Effector memory CD4-positive, alpha-beta T cell (primary cell): ENCODE results near the gene RGPD3.
"Not testable (repeated sequence)": the region's sequence is repeated elsewhere in the genome, so short reads cannot be mapped to it uniquely, and the experiment has no call there.

Experiments
- DNase-seq, 3 donors: peaks; one replicate each; pipeline ENCODE4 v3.0.0-alpha.2; 2020
- H3K27ac ChIP-seq: 2 replicates; pipeline ENCODE4 v1.7.0; 2013; ENCODE audit warnings: mild to moderate bottlenecking, low read length, moderate library complexity; ENCODE audit not compliant: insufficient read depth, poor library complexity, severe bottlenecking
- H3K27me3 ChIP-seq: replicated peaks from 2 replicates; pipeline ENCODE4 v1.7.0; 2013; ENCODE audit warnings: mild to moderate bottlenecking, low read length; ENCODE audit not compliant: insufficient read depth, control insufficient read depth, poor library complexity, severe bottlenecking
- H3K36me3 ChIP-seq: 2 replicates; pipeline ENCODE4 v1.7.0; 2013; ENCODE audit warnings: mild to moderate bottlenecking, low read length, moderate library complexity; ENCODE audit not compliant: control insufficient read depth, insufficient read depth
- H3K4me1 ChIP-seq: 2 replicates; pipeline ENCODE4 v1.7.0; 2013; ENCODE audit warnings: low read length, mild to moderate bottlenecking; ENCODE audit not compliant: control insufficient read depth, insufficient read depth, poor library complexity, severe bottlenecking
- H3K4me3 ChIP-seq: 2 replicates; pipeline ENCODE4 v1.7.0; 2013; ENCODE audit warnings: low read length, low read depth, mild to moderate bottlenecking; ENCODE audit not compliant: insufficient read depth, poor library complexity, severe bottlenecking
- H3K9me3 ChIP-seq: 2 replicates; pipeline ENCODE4 v1.7.0; 2013; ENCODE audit warnings: mild to moderate bottlenecking, low read length, moderate library complexity; ENCODE audit not compliant: control insufficient read depth
- total RNA-seq, 3 donors: gene quantifications; one replicate each; lab custom pipeline; 2026; lab: John Stamatoyannopoulos, UW

RGPD3 gene
- 0.69 to 1.5 (median 1.3) reads per million in 3 donors for total RNA-seq

DNA sequence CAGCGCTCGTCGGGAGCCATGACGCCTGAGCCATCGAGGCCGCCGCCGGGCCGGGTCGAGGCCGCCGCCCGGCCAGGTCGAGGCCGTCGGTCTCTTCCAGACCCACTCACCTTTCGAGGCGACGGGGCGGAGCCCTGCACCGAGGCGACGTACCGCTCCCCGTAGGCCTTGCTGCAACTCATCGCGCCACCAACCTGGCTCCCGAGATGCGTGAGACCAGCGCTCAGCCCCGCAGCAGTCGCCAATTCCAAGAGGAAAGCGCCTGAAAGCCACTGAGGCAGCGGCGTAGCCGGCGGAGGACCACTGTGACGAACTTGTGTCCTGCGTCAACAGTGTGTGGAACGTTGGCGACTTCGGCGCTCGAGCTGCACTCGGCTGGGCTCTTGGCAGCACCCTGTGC lies at the start of gene RGPD3:
Gene RGPD3, minus strand, starts transcription at position 307 of the 400 bp plus-strand sequence. Its CDS starts 125 bp downstream, at position 182.
- not testable (repeated sequence) for H3K27ac ChIP-seq, H3K27me3 ChIP-seq, DNase-seq, H3K36me3 ChIP-seq, H3K4me3 ChIP-seq, H3K9me3 ChIP-seq, H3K4me1 ChIP-seq

DNA sequence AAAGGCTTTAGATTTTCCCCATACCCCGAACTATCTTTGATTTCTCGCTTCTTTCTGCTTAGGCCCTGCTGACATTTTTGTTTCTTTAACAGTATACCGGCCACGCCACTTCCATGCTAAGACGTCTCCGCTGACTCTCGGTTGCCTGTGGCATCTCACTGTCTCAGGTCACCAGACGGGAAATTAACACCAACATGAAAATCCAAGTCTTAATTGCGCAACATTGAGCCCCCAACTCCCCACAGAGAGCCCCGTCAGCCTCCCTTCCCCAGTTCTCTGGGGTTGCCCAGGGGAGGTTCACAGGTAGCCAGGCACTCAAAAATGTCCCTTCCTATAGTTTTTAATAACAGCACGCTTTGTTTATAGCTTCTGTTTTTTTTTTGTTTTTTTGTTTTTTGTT lies 49.1 kb upstream of the RGPD3 start:
- H3K27me3 ChIP-seq = no peaks in the 10 kb centered on the region
- no peaks in the 10 kb centered on the region for H3K9me3 ChIP-seq
- H3K4me1 ChIP-seq = no peaks in the 10 kb centered on the region
- no peak overlapping the region for H3K4me3 ChIP-seq
- H3K36me3 ChIP-seq = no peaks in the 10 kb centered on the region
- no peak overlapping the region for H3K27ac ChIP-seq
- no peak for DNase-seq

DNA sequence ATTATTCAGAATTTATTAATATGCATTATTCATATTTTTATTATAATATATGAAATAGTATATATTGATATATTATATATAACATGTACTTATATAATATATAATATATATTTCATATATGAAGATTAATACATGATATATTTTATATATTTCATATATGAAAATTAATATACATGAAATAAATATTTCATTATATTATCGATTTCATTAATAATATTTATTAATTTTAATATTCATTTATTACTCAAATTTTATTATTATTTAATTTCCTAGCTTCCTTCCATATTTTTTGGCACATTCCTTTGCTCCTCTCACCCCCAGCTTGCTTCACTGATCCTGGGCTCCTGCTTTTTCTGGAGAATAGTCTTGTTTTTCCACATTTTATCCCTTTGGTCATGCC lies 48.7 kb upstream of the RGPD3 start:
- Histone ChIP-seq H3K4me1 (no peaks in the 10 kb centered on the region), H3K36me3 (no peaks in the 10 kb centered on the region), H3K27me3 (no peaks in the 10 kb centered on the region), H3K9me3 (no peaks in the 10 kb centered on the region), H3K4me3 (no peak overlapping the region), H3K27ac (no peak overlapping the region)
- DNase-seq = no peak

DNA sequence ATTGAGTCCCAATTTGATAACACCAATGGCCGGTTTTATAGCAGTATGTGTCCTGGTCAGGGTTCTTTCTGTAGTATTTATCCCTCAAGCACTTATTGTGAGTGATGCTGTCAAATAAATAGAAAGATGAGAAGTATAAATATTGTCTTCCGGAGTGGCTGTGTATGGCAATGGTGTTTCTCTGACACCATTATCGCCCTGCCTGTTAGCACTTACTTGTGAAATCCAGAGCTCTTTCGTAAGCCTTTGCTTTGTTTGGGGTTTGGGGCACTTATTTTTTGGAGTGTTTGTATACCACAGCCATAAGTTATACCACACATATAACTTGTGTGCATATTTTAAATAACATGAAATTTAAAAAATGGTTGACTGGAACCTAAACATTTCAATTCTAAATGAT lies 48.2 kb upstream of the RGPD3 start:
- Histone ChIP-seq H3K4me3 (no peak overlapping the region), H3K4me1 (no peaks in the 10 kb centered on the region), H3K27ac (no peak overlapping the region), H3K27me3 (no peaks in the 10 kb centered on the region), H3K36me3 (no peaks in the 10 kb centered on the region), H3K9me3 (no peaks in the 10 kb centered on the region)
- DNase-seq = no peak

DNA sequence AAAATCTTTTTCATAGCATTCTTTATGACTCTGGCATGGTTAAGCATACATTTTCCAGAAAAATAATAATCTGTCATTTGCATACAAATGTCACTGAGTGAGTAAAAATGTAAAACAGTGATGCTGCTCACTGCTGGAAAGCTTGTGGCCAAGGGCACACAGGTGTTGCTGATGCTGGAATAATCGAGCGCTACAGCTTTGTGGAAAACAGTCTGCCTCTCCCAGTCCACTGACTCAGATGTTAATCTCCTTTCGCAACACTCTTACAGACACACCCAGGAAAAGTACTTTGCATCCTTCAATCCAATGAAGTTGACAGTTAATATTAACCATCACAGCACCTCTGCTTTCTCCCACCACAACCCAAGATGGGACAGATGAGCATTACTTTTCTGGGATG lies 46.6 kb upstream of the RGPD3 start:
- H3K27ac ChIP-seq, H3K27me3 ChIP-seq, H3K9me3 ChIP-seq, H3K4me3 ChIP-seq, DNase-seq, H3K36me3 ChIP-seq, H3K4me1 ChIP-seq: not testable (repeated sequence)

DNA sequence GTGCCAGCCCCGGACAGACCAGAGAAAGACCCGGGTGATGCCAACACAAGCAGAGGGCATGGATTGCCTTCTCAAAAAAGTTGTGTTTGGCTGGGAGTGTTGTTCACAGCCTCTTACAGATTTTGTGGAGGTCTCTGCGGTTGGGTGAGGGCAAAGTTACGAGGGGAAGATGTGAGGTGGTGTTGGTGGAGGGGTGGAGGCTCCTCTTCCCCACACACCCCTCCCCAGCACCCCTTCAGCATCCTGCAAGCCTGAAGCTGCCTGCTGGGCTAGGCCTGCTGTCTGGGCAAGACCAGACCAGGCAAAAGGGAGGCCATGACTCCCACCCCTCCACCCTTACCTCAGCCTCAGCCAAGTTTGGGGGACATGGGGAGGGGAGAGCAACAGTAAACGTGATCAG lies 45.2 kb upstream of the RGPD3 start:
- H3K27ac ChIP-seq, H3K4me1 ChIP-seq, H3K27me3 ChIP-seq, H3K4me3 ChIP-seq, H3K9me3 ChIP-seq, DNase-seq, H3K36me3 ChIP-seq: not testable (repeated sequence)

DNA sequence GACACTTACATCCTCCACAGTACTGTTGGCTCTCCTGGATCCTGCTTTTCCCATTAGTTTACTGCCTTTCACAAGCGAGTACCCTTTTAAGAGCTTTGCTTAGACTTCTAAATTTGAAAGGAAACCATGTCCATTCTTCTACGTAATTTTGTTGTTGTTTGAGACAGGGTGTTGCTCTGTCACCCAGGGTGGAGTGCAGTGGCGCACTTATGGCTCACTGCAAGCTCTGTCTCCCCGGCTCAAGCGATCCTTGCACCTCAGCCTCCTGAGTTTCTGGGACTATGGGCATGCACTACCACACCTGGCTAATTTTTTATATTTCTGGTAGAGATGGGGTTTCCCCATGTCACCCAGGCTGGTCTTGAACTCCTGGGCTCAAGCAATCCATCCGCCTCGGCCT lies 43.7 kb upstream of the RGPD3 start:
- not testable (repeated sequence) for H3K27me3 ChIP-seq, H3K4me3 ChIP-seq, H3K9me3 ChIP-seq, H3K27ac ChIP-seq, DNase-seq, H3K36me3 ChIP-seq, H3K4me1 ChIP-seq

DNA sequence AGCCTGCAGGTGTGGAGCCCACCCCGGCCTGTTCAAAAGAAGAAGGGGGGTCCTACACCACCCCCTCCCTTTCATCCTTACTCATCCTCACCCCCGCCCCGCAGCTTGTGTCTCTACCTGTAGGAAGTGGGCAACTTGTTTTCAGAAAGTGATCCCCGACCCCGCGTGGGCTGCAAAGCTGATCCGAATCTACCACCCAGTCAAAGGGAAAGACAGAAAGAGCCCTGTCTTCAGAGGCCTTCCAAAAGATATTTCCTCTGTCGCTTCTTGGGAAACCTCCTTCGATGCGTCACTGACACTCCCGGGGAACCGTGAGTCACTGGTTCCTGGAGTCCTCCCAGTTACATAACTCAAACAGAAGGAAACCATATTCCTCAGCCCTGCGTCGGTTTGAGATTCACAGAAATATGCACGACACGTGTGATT lies 43.3 kb upstream of the RGPD3 start:
- not testable (repeated sequence) for H3K9me3 ChIP-seq, DNase-seq, H3K27ac ChIP-seq, H3K4me1 ChIP-seq, H3K4me3 ChIP-seq, H3K36me3 ChIP-seq, H3K27me3 ChIP-seq

DNA sequence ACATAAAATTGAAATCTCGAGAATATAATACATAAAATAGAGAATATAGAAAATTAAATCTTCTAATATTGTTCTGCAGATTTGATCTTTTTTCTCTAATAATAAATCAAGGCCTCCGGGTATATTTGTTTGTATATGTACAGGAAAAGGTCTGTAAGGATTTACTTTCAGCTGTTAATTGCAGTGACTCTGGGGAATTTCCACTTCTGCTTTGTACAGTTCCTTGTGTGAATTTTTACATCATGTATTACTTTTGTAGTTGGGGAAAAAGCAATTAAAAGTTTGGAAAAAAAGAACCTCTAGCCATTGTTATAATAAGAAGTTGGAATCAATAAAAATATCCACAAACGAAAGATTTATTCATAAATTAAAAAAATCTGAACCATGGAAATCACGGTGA lies 42.6 kb upstream of the RGPD3 start:
- H3K4me3 ChIP-seq, H3K27ac ChIP-seq, H3K4me1 ChIP-seq, H3K9me3 ChIP-seq, H3K36me3 ChIP-seq, H3K27me3 ChIP-seq, DNase-seq: not testable (repeated sequence)

DNA sequence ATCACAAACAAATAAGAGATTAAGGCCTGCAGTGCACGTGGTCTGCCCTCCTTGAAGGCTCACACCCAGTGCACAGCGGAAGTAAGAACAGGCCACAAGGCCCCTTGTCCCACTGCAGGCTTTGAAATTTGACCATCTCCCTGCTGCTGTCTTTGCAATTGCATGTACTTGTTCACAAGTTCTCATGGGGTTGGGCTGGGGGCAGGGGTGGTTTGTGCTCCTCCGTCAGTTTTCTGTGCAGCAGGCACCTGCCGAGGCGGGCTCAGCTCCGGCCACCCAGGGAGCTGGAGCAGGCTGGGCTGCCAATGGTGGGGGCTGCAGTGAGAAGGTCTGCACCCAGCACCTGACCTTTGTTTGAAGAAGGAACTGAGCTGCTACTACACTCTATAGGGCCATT lies 41.2 kb upstream of the RGPD3 start:
- H3K27ac ChIP-seq, H3K9me3 ChIP-seq, H3K36me3 ChIP-seq, H3K4me1 ChIP-seq, DNase-seq, H3K4me3 ChIP-seq, H3K27me3 ChIP-seq: not testable (repeated sequence)
